HEK293 (cell line): Measurements from ENCODE around the gene SLAMF7.

Source experiments
- CTCF ChIA-PET: fragments of 350-600 bp; formaldehyde crosslinking; extraction: SDS; loops from one replicate; lab custom pipeline; 2021; ENCODE audit warnings: antibody characterized with exemption; lab: Yijun Ruan, JAX
- POLR2A ChIA-PET: fragments of 300-600 bp; formaldehyde crosslinking; extraction: SDS; loops from one replicate; lab custom pipeline; 2020; ENCODE audit warnings: antibody characterized with exemption, inconsistent platforms; lab: Yijun Ruan, JAX
- H3K27ac ChIP-seq: fragments of 200-500 bp; sonication (Bioruptor generic); 2 replicates; pipeline ENCODE4 v1.5.1; 2014; ENCODE audit warnings: low read depth, low read length, control low read depth, inconsistent platforms; ENCODE audit errors: extremely low read depth
- H3K36me3 ChIP-seq, 2 experiments: fragments of 200-500 bp in 1 of 2; sonication (Bioruptor generic) in 1 of 2; 1 replicate in 1 of 2; 2 replicates in 1 of 2; pipeline ENCODE4 v1.5.1; 2014 to 2017; ENCODE audit warnings: inconsistent platforms in 2 of 2, low read length in 2 of 2; ENCODE audit not compliant: control insufficient read depth in 2 of 2, insufficient read depth in 1 of 2
- H3K4me1 ChIP-seq: fragments of 200-500 bp; sonication (Bioruptor generic); 2 replicates; pipeline ENCODE4 v1.5.1; 2014; ENCODE audit warnings: mild to moderate bottlenecking, low read length, inconsistent platforms; ENCODE audit not compliant: control insufficient read depth, insufficient read depth
- H3K4me3 ChIP-seq: 2 replicates; pipeline ENCODE4 v1.5.1; 2011; ENCODE audit warnings: low read depth, mild to moderate bottlenecking, control low read depth, low read length, moderate library complexity
- H3K9me3 ChIP-seq: fragments of 200-500 bp; sonication (Bioruptor generic); 2 replicates; pipeline ENCODE4 v1.5.1; 2014; ENCODE audit warnings: low read depth, low read length, inconsistent platforms; ENCODE audit not compliant: control insufficient read depth, insufficient read depth
- GLI2 ChIP-seq: fragments of 450-650 bp; formaldehyde crosslinking; IDR thresholded peaks from 2 replicates; pipeline ENCODE4; 2017; ENCODE audit warnings: missing biosample characterization, missing genetic modification characterization, low read depth, borderline replicate concordance
- HOXA7 ChIP-seq: sonication (generic); formaldehyde crosslinking; IDR thresholded peaks from 2 replicates; pipeline ENCODE4 v1.8.1; 2022; ENCODE audit warnings: missing genetic modification reagents, borderline replicate concordance
- HOXC10 ChIP-seq: sonication (generic); formaldehyde crosslinking; IDR thresholded peaks from 2 replicates; pipeline ENCODE4 v1.8.1; 2023; ENCODE audit warnings: mild to moderate bottlenecking, missing genetic modification reagents
- OVOL3 ChIP-seq: fragments of 450-650 bp; formaldehyde crosslinking; IDR thresholded peaks from 2 replicates; pipeline ENCODE4 v1.5.1; 2016; ENCODE audit warnings: missing biosample characterization, missing genetic modification characterization
- YY2 ChIP-seq: fragments of 450-650 bp; formaldehyde crosslinking; IDR thresholded peaks from 2 replicates; pipeline ENCODE4 v1.5.1; 2016; ENCODE audit warnings: missing biosample characterization, missing genetic modification characterization
- ZNF114 ChIP-seq: fragments of 450-650 bp; formaldehyde crosslinking; IDR thresholded peaks from 2 replicates; pipeline ENCODE4 v1.5.0; 2017; ENCODE audit warnings: missing biosample characterization, missing genetic modification characterization
- ZNF132 ChIP-seq: fragments of 450-650 bp; formaldehyde crosslinking; IDR thresholded peaks from 2 replicates; pipeline ENCODE4 v1.5.1; 2017; ENCODE audit warnings: missing biosample characterization, missing genetic modification characterization, borderline replicate concordance
- ZNF133 ChIP-seq: fragments of 450-650 bp; formaldehyde crosslinking; IDR thresholded peaks from 2 replicates; pipeline ENCODE4 v1.5.1; 2016; ENCODE audit warnings: missing biosample characterization, missing genetic modification characterization
- ZNF19 ChIP-seq: fragments of 450-650 bp; formaldehyde crosslinking; IDR thresholded peaks from 2 replicates; pipeline ENCODE4; 2016; ENCODE audit warnings: missing biosample characterization, missing genetic modification characterization, low read depth
- ZNF2 ChIP-seq: fragments of 450-650 bp; formaldehyde crosslinking; IDR thresholded peaks from 2 replicates; pipeline ENCODE4 v1.5.1; 2016; ENCODE audit warnings: missing biosample characterization, missing genetic modification characterization
- ZNF555 ChIP-seq: fragments of 450-650 bp; formaldehyde crosslinking; conservative IDR thresholded peaks from 2 replicates; pipeline ENCODE4 v1.5.1; 2017; ENCODE audit warnings: missing biosample characterization, mild to moderate bottlenecking, missing genetic modification characterization, inconsistent platforms
- ZNF558 ChIP-seq: fragments of 450-650 bp; formaldehyde crosslinking; IDR thresholded peaks from 2 replicates; pipeline ENCODE4 v1.5.1; 2016; ENCODE audit warnings: missing biosample characterization, missing genetic modification characterization
- ZNF585B ChIP-seq: fragments of 450-650 bp; formaldehyde crosslinking; IDR thresholded peaks from 2 replicates; pipeline ENCODE4 v1.5.1; 2016; ENCODE audit warnings: missing biosample characterization, missing genetic modification characterization
- ZNF621 ChIP-seq: fragments of 450-650 bp; formaldehyde crosslinking; IDR thresholded peaks from 2 replicates; pipeline ENCODE4 v1.5.1; 2017; ENCODE audit warnings: missing biosample characterization, missing genetic modification characterization
- ZNF747 ChIP-seq: fragments of 450-650 bp; formaldehyde crosslinking; IDR thresholded peaks from 2 replicates; pipeline ENCODE4 v1.5.1; 2016; ENCODE audit warnings: missing biosample characterization, missing genetic modification characterization
- ZNF768 ChIP-seq: fragments of 450-650 bp; formaldehyde crosslinking; IDR thresholded peaks from 2 replicates; pipeline ENCODE4 v1.5.1; 2018; ENCODE audit warnings: missing biosample characterization, mild to moderate bottlenecking, missing genetic modification characterization
- ZNF785 ChIP-seq: fragments of 450-650 bp; formaldehyde crosslinking; IDR thresholded peaks from 2 replicates; pipeline ENCODE4 v1.5.1; 2016; ENCODE audit warnings: missing biosample characterization, missing genetic modification characterization
- ZNF791 ChIP-seq: fragments of 450-650 bp; formaldehyde crosslinking; IDR thresholded peaks from 2 replicates; pipeline ENCODE4 v1.5.1; 2016; ENCODE audit warnings: missing biosample characterization, missing genetic modification characterization
- ZNF837 ChIP-seq: fragments of 450-650 bp; formaldehyde crosslinking; IDR thresholded peaks from 2 replicates; pipeline ENCODE4 v1.5.1; 2016; ENCODE audit warnings: missing biosample characterization, missing genetic modification characterization
- ZSCAN16 ChIP-seq: fragments of 450-650 bp; formaldehyde crosslinking; IDR thresholded peaks from 2 replicates; pipeline ENCODE4 v1.5.1; 2016; ENCODE audit warnings: missing biosample characterization, missing genetic modification characterization
- TF ChIP-seq, protein P1 (sequence below): fragments of 450-650 bp; formaldehyde crosslinking; IDR thresholded peaks from 2 replicates; pipeline ENCODE4 v1.5.1; 2016; ENCODE audit warnings: missing biosample characterization, missing genetic modification characterization, borderline replicate concordance
- TF ChIP-seq, protein P2 (sequence below): fragments of 450-650 bp; formaldehyde crosslinking; IDR thresholded peaks from 2 replicates; pipeline ENCODE4 v1.5.1; 2017; ENCODE audit warnings: missing biosample characterization, missing genetic modification characterization
- TF ChIP-seq, protein P3 (sequence below): fragments of 450-650 bp; formaldehyde crosslinking; IDR thresholded peaks from 2 replicates; pipeline ENCODE4 v1.5.1; 2016; ENCODE audit warnings: missing biosample characterization, missing genetic modification characterization
- TF ChIP-seq, protein P4 (sequence below): fragments of 450-650 bp; formaldehyde crosslinking; IDR thresholded peaks from 2 replicates; pipeline ENCODE4 v1.5.1; 2016; ENCODE audit warnings: missing biosample characterization, missing genetic modification characterization
- TF ChIP-seq, protein P5 (sequence below): fragments of 450-650 bp; formaldehyde crosslinking; conservative IDR thresholded peaks from 2 replicates; pipeline ENCODE4 v1.5.1; 2016; ENCODE audit warnings: low read depth, missing biosample characterization, missing genetic modification characterization
- TF ChIP-seq, protein P6 (sequence below): fragments of 450-650 bp; formaldehyde crosslinking; IDR thresholded peaks from 2 replicates; pipeline ENCODE4 v1.5.1; 2016; ENCODE audit warnings: missing biosample characterization, missing genetic modification characterization

SLAMF7 gene

DNA sequence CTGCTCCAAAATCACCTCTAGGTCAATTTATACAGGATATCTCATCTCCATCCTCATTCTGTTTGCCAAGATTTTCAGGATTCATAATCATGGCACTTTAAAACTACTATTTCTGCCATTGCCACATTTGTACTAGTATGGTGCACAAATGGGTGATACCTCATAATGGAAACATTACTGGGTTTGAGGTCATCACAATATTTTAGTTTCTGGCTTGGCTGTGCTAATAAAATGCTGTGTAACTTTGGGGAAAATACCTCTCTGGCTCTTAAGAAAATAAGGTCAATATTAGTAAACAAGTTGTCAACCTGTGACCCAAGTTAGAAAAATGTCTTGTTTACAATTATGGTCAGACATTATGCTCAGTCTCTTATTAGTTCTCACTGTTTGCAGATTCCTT is 4.7 kb upstream of the SLAMF7 start:
- Histone ChIP-seq H3K9me3 (no peaks in the 10 kb centered on the region), H3K27ac (no peak overlapping the region), H3K4me3 (no peak overlapping the region), H3K36me3 (no peaks in the 10 kb centered on the region), H3K4me1 (no peaks in the 10 kb centered on the region)
- TF ChIP-seq, protein P1, sequence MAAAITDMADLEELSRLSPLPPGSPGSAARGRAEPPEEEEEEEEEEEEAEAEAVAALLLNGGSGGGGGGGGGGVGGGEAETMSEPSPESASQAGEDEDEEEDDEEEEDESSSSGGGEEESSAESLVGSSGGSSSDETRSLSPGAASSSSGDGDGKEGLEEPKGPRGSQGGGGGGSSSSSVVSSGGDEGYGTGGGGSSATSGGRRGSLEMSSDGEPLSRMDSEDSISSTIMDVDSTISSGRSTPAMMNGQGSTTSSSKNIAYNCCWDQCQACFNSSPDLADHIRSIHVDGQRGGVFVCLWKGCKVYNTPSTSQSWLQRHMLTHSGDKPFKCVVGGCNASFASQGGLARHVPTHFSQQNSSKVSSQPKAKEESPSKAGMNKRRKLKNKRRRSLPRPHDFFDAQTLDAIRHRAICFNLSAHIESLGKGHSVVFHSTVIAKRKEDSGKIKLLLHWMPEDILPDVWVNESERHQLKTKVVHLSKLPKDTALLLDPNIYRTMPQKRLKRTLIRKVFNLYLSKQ (tag by site-specific recombination) = no peak
- TF ChIP-seq, protein P2, sequence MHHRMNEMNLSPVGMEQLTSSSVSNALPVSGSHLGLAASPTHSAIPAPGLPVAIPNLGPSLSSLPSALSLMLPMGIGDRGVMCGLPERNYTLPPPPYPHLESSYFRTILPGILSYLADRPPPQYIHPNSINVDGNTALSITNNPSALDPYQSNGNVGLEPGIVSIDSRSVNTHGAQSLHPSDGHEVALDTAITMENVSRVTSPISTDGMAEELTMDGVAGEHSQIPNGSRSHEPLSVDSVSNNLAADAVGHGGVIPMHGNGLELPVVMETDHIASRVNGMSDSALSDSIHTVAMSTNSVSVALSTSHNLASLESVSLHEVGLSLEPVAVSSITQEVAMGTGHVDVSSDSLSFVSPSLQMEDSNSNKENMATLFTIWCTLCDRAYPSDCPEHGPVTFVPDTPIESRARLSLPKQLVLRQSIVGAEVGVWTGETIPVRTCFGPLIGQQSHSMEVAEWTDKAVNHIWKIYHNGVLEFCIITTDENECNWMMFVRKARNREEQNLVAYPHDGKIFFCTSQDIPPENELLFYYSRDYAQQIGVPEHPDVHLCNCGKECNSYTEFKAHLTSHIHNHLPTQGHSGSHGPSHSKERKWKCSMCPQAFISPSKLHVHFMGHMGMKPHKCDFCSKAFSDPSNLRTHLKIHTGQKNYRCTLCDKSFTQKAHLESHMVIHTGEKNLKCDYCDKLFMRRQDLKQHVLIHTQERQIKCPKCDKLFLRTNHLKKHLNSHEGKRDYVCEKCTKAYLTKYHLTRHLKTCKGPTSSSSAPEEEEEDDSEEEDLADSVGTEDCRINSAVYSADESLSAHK (tag by site-specific recombination) = no peak
- TF ChIP-seq ZNF558 (tag by site-specific recombination) (no peak), ZNF747 (no peak), ZNF768 (tag by site-specific recombination) (no peak), ZNF837 (tag by site-specific recombination) (no peak), ZNF621 (tag by site-specific recombination) (no peak), ZNF2 (no peak), ZNF133 (tag by site-specific recombination) (no peak), HOXA7 (no peak)
- TF ChIP-seq, protein P3, sequence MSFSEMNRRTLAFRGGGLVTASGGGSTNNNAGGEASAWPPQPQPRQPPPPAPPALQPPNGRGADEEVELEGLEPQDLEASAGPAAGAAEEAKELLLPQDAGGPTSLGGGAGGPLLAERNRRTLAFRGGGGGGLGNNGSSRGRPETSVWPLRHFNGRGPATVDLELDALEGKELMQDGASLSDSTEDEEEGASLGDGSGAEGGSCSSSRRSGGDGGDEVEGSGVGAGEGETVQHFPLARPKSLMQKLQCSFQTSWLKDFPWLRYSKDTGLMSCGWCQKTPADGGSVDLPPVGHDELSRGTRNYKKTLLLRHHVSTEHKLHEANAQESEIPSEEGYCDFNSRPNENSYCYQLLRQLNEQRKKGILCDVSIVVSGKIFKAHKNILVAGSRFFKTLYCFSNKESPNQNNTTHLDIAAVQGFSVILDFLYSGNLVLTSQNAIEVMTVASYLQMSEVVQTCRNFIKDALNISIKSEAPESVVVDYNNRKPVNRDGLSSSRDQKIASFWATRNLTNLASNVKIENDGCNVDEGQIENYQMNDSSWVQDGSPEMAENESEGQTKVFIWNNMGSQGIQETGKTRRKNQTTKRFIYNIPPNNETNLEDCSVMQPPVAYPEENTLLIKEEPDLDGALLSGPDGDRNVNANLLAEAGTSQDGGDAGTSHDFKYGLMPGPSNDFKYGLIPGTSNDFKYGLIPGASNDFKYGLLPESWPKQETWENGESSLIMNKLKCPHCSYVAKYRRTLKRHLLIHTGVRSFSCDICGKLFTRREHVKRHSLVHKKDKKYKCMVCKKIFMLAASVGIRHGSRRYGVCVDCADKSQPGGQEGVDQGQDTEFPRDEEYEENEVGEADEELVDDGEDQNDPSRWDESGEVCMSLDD (tag by site-specific recombination) = no peak
- TF ChIP-seq, protein P4, sequence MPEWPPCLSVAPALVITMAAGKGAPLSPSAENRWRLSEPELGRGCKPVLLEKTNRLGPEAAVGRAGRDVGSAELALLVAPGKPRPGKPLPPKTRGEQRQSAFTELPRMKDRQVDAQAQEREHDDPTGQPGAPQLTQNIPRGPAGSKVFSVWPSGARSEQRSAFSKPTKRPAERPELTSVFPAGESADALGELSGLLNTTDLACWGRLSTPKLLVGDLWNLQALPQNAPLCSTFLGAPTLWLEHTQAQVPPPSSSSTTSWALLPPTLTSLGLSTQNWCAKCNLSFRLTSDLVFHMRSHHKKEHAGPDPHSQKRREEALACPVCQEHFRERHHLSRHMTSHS (tag by site-specific recombination) = no peak
- ChIA-PET POLR2A (no interaction called here), CTCF (no interaction called here)

DNA sequence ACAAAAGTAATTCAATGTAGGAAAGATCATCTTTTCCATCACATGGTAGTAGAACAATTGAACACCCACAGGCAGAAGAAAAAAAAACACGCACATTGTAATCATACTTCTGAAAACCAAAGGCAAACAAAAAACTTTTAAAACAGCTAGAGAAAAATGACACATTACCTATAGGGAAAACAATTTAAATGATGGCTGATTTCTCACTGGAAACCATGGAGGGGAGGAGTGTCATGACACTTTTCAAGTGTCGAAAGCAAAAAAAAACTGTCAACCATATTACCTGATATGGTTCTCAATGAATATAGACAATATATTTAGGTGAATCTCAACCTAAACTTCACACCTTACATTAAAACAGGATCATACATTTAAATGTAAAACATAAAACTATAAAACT is 776 bp upstream of the SLAMF7 start:
- H3K4me1 ChIP-seq = no peaks in the 10 kb centered on the region
- H3K9me3 ChIP-seq = no peaks in the 10 kb centered on the region
- no peak overlapping the region for H3K27ac ChIP-seq
- H3K36me3 ChIP-seq = no peaks in the 10 kb centered on the region
- H3K4me3 ChIP-seq = no peak overlapping the region
- CTCF ChIA-PET = interaction anchor here (0.6 to 2.1 kb wide), 4 partner anchors 10 to 89 kb away, joined by 3 to 8 read pairs (median 4); no protein-coding TSS in a partner anchor
- POLR2A ChIA-PET = no interaction called here
- TF ChIP-seq OVOL3 (tag by site-specific recombination) (no peak), GLI2 (tag by site-specific recombination) (no peak), ZNF19 (tag by site-specific recombination) (no peak), ZNF555 (tag by site-specific recombination) (no peak), ZNF791 (no peak), ZNF785 (no peak), ZNF768 (tag by site-specific recombination) (no peak), ZNF585B (tag by site-specific recombination) (no peak), ZNF132 (tag by site-specific recombination) (no peak), YY2 (no peak), HOXC10 (CRISPR knock-in tag) (no peak), ZNF114 (tag by site-specific recombination) (no peak), ZSCAN16 (tag by site-specific recombination) (no peak)
- TF ChIP-seq, protein P5, sequence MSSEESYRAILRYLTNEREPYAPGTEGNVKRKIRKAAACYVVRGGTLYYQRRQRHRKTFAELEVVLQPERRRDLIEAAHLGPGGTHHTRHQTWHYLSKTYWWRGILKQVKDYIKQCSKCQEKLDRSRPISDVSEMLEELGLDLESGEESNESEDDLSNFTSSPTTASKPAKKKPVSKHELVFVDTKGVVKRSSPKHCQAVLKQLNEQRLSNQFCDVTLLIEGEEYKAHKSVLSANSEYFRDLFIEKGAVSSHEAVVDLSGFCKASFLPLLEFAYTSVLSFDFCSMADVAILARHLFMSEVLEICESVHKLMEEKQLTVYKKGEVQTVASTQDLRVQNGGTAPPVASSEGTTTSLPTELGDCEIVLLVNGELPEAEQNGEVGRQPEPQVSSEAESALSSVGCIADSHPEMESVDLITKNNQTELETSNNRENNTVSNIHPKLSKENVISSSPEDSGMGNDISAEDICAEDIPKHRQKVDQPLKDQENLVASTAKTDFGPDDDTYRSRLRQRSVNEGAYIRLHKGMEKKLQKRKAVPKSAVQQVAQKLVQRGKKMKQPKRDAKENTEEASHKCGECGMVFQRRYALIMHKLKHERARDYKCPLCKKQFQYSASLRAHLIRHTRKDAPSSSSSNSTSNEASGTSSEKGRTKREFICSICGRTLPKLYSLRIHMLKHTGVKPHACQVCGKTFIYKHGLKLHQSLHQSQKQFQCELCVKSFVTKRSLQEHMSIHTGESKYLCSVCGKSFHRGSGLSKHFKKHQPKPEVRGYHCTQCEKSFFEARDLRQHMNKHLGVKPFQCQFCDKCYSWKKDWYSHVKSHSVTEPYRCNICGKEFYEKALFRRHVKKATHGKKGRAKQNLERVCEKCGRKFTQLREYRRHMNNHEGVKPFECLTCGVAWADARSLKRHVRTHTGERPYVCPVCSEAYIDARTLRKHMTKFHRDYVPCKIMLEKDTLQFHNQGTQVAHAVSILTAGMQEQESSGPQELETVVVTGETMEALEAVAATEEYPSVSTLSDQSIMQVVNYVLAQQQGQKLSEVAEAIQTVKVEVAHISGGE (tag by site-specific recombination) = no peak
- TF ChIP-seq, protein P6, sequence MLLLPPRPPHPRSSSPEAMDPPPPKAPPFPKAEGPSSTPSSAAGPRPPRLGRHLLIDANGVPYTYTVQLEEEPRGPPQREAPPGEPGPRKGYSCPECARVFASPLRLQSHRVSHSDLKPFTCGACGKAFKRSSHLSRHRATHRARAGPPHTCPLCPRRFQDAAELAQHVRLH (tag by site-specific recombination) = no peak
